HG03378 (cell line): ENCODE results near the gene SND1.

ENCODE experiments used
- ATAC-seq: cut with Tn5 transposase; IDR thresholded peaks from one replicate; pipeline ENCODE4 v1.9.1; 2021; ENCODE audit warnings: mild to moderate bottlenecking, moderate library complexity; ENCODE audit not compliant: unreplicated experiment

Gene SND1

DNA sequence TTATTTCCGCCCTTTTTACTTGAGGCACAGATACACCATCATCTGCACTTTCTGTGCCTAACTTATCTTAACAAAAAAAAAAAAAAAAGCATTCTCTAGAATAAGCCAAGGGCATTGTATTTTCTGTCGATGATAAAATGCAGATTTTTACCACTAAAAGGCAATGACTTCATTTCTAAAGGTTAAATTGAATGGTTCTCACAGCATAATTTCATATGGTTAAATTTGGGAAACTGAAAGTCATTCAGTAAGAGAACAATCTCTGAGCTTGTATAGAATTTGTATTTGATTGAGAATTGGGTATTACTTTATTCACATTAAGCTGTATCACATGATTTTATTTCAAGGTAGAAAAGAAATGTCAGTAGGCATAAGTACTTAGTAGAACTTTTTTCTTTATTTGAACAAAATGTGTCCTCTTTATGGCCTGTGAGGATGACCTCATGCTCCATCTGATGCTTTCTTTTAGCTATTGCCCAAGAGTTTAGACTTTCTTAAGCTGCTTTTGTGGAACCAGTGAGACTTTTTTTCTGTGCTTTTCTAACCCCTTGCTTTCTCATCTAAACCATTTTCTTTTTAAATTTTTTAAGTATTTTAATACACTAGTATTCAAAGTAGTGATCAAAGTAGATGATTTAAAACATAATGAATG lies 268.9 kb downstream of the SND1 start:
- no peak for ATAC-seq

DNA sequence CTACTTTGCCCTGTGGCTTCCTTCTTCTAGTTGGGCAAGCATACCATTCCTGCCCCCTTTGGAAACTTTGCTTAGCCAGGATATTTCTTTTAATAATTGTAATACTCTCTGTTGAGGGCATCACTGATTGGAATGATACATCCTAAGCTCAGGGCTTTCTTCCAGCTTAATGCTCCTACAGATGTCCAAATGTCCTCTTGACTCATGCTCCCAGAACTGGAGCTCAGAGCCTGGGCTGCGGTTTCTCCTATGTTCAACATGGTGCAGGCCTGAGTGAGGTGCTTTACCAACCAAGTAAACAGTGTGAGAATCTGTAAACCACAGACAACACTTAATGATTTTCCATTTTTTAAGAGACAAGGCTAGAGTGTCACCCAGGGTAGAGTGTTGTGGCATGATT lies 270.7 kb downstream of the SND1 start:
- ATAC-seq: no peak

DNA sequence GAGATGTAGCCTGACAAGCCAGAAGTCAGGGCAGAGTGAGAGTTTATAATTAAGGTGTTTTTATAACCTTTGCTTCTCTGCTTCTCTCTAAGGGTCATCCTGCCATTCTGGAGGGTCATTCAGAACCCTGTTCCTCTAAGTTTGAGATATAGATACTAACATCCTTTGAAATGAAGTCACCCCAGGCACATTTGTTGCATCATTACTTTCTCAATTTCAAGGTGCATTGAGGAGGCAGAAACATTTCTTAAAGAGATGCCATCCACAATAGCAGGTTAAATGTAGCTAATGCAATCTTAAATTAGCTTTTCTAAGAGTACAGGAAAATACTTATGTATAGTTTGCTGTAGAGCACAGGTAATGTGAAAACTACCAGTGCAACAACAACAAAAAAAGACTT lies 272.9 kb downstream of the SND1 start:
- ATAC-seq: no peak

DNA sequence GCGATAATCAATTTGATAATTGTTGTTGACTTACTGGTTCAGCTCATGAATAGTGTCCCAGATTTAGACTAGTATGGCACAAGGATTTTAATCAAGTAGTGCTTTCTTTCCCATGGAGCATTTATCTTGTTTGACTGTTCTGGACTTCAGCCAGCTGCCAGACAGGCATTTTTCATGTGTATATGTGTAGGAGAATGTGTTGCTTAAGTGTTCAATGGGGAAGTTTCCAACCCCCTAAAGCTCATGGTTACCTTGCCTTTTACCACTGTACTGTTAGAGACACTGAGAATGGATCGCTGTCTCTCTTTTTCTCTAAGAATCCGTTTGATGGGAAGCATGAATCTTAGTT lies 275.3 kb downstream of the SND1 start:
- no peak for ATAC-seq

DNA sequence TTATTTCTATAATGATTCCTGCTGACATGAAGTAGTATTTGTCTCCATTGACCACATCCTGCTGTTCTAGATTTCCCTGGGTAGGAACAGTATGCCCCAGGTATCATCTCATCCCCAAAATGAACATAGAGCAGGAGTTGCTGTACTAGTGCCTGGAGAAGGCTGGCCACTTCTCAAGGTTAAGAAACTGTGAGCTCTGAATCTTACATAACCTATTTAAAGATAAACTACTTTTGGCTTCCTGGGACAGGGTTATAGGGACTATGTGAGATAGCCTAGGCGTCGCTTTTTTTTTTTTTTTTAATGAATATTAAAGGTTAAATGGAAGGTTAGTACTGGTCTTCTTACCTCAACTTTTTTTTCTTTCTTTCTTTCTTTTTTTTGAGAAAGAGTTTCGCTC lies 276.2 kb downstream of the SND1 start:
- ATAC-seq: no peak

DNA sequence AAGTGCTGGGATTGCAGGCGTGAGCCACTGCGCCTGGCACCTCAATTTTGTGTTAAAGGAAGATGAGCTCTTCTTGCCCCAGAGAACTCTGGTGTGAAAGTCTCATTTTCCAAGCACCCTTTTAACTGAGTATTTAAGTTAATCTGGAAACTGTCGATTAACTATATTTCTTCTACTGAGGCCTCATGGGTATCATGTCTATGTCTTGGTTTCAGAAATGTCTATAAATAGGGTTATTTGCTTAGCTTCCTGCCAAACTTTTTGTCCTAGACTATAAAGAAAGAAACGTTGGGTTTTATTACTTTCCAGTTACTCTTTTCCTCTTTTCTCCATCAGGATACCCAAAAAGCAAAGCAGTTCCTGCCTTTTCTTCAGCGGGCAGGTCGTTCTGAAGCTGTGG lies 276.9 kb downstream of the SND1 start:
- ATAC-seq: peak; percentile 42

DNA sequence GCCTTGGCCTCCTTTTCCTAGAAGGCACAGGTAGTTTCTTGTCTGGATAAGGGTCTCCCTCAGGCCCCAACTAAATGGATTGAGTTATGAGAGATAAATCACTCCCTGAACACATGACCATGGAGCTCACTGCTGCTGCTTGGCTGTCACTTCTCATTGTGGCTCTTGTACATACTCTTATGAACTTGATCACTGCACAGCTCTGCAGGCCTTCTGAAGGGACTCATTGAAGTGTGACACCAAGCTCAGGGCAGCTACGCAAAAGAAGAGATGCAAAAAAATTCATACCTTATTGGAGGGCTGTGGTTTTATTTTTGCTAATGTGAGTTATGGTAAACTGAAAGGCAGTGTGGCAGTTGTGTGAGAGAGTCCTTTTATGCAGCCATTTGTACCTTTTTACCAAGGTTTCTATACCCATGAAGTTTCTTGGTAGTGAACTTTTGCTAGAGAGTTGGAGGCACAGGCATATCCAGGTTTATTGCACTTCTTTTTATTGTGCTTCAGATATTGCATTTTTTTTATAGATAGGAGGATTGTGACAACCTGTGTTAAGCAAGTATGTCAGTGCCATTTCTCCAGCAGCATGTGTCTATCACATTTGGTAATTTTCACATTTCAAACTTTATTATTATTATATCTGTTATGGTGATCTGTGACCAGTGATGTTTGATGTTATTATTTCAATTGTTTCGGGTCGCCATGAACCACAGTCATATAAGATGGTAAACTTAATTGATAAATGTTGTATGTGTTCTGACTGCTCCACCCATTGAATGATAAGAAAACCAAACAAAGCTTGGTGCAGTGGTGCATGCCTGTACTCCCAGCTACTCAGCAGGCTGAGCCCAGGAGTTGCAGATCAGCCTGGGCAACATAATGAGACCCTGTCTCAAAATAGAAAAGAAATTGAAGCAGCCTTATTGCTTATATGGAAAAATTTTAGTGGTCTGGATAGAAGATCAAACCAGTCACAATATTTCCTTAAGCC lies 278.6 kb downstream of the SND1 start:
- ATAC-seq: no peak

DNA sequence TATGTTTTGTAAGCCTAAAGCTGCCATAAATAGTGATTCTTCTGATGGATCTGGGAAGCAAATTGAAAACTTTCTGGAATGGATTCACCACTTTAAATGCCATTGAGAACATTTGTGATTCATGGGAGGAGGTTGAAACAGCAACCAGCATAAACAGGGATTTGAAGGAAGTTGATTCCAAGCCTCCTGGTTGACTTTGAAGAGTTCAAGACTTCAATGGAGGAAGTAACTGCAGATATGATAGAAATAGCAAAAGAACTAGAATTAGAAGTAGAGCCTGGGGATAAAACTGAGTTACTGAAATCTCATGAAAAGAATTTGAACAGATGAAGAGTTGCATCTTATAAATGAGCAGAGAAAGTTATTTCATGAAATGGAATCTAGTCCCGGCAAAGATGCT lies 280.1 kb downstream of the SND1 start:
- ATAC-seq: no peak

DNA sequence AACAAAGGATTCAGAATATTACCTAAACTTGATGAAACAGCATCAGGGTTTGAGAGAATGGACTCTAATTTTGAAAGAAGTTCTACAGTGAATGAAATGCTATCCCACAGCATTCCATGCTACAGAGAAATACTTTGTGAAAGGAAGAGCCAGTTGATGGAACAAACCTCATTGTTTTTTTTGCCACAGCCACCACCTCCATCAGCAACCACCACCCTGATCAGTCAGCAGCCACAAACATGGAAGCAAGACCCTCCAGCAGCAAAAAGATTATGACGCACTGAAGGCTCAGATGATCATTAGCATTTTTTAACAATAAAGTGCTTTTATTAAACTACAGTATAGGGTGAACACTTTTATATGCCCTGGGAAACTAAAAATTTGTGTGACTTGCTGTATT lies 280.5 kb downstream of the SND1 start:
- ATAC-seq: no peak

DNA sequence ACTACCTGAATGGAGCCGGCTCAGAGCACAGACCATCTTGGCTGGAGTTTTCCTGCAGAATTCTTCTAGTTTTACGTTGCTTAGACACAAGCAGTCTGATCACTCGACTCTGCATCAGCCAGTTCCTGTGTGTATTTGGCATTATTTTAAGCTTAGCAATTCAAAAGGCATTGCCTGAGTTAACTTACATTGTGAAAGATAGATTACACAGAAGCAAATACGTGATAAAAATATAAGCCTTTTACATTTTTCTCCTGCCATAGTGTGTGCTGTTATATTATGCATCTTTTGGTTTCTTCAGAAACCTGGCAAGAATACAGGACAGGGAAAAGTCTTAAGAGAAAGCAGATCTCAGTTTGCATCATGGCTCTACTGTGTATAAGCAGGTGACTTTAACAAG lies 281.2 kb downstream of the SND1 start:
- no peak for ATAC-seq

DNA sequence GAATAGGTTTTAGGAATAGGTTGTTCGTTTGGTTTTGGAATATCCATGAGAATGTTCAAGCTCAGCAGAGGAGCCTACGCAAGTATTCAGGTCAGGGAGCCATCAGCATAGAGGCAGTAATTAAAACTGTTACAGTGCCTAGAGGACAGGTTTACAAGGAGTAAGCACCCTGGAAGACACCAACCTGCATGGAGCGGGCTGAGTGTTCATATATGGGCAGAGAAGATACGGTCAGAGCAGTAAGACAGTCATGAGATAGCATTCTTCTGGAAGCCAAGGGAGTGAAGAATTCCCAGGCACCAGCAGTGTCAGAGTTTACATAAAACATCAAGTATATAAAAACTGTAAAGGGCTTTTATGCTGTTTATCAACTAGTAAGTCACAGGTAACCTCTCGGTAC lies 282.7 kb downstream of the SND1 start:
- no peak for ATAC-seq

DNA sequence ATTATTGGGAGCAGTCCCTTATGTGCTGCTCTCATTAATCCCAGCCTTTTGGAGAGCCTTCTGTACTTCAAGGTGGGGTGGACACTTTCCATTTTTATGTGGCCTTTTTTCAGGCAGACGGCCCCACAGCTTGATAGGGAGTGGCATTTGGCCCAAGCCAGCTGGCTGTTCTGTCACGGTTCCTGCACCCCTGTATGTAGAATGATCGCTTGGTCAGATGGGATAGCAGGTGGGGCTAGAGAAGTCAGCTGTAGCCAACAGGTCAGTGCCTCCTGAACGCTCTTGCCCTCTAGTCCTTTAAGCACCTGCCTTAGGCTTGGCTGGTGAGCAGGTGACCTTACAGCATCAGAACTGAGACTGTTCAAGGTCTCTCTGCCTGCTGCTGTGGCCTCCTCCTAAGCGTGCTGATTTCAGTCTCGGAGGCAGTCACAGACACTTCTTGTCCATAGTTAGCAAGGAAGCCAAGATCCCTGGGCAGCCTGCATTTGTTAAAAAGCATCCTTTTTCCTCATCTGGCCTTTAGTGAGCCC lies 283.9 kb downstream of the SND1 start:
- no peak for ATAC-seq

DNA sequence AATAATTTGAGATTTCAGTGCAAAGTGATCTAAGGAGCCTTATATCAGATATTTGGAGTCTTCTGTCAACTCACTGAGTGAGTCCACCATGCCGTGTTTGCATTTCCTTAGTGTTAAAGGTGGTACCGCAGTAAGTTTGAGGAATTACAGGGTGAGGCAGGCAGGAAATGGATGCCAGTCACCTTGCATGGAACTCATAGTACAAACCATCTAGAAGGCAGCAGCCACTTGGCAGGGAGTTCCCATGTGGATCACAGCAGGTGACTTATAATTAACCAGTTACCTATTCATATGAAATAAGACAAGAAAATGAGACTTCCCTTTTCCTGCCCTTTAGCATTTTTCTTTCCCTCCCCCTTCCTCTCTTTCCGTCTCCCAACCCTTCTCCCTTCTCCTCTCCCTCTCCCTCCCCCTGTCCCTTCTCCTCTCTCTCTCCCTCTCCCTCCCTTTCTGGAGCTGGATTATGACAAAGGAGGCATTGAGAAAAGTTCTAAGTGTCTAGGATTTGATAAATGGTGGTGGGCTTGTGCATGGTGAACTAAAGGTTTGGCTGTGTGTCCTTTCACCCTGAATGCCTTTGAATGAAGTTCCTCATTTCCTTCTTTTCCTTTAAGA lies 285.2 kb downstream of the SND1 start:
- ATAC-seq: no peak

DNA sequence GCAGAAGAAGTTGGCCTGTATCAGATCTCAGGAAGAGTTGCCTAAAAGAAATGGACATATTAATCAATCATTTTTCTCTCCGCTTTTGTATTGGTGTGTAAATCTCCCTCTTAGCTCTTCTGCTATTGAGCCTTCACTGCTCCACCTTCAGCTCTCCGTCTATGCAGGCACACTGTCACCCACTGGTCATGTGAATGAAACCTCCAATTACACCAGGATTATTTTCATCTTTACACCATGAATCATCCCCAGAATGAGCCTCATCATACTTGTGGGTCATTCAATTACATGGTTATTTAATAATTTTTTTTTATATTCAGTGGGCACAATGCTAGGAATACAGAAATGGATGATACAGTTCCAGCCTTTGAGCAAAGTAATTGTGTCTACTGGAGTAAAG lies 286.6 kb downstream of the SND1 start:
- ATAC-seq: no peak

DNA sequence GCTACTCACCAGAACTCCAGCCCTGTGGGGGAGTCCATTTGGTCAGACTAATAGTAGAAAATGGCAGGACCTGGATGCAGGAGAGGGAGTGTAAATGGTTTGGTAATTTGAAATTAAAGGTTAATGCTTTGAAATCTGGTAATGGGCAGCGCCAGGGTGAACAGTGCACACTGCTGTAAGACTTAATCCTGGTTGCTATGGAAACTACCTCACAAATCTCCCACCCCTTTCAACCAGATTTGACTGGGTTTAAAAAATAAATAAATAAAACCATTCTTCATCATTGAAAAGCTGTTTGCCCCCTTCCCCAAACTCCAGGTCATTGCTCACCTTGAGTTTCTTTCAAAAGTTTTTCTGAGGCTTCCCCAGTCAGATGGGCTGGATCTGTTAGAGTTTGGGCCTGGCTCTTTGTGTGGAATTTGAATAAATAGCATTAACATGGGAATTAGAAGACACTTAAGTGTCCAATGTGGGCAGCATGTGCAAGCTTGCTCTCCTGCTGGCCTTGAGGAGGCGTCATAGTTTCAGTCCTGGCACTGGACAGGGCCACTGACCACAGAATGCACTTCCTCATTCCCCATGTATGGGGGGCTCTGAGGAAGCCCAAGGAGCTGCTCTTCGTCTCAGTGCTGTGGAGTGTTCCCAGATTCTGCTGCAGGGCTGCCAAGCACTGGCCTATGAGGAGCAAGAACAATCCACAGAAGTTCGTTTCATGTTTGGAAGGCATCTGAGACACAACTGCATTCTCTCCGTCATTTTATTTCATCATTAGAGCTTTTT lies 288.6 kb downstream of the SND1 start:
- no peak for ATAC-seq

DNA sequence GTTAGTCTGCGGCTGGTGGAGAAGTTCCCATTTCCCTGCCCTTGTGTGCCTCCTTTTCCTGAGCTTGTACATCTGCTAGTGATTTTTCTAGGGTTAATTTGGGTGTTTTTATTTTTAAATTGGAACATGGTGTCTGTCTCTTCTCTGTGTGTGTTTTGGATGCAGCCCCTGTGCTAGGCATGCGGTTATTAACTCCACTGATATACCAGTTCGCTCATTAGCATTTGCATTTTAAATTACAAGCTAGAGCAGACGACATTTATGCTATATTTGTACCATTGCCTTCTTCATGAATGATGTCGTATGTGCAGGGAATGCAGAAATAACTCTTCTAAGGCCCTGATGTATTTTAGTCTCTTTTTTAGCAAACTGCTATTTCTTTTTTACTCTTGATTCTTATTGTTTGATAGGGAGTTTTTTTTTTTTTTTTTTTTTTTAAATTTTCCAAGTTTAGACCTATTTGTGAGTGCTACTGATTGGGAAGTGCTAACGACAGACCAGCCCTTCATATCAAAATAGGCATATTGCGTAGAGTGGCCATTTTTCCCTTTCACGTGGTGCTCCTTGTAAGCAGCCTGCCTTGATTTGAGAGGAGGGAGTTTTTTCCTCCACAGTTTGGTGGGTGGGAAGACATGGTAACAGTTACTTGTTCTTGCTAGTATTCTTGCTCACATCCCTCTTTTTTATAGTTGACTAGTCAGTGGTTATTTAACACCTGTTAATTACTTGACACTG lies 289.6 kb downstream of the SND1 start:
- no peak for ATAC-seq

DNA sequence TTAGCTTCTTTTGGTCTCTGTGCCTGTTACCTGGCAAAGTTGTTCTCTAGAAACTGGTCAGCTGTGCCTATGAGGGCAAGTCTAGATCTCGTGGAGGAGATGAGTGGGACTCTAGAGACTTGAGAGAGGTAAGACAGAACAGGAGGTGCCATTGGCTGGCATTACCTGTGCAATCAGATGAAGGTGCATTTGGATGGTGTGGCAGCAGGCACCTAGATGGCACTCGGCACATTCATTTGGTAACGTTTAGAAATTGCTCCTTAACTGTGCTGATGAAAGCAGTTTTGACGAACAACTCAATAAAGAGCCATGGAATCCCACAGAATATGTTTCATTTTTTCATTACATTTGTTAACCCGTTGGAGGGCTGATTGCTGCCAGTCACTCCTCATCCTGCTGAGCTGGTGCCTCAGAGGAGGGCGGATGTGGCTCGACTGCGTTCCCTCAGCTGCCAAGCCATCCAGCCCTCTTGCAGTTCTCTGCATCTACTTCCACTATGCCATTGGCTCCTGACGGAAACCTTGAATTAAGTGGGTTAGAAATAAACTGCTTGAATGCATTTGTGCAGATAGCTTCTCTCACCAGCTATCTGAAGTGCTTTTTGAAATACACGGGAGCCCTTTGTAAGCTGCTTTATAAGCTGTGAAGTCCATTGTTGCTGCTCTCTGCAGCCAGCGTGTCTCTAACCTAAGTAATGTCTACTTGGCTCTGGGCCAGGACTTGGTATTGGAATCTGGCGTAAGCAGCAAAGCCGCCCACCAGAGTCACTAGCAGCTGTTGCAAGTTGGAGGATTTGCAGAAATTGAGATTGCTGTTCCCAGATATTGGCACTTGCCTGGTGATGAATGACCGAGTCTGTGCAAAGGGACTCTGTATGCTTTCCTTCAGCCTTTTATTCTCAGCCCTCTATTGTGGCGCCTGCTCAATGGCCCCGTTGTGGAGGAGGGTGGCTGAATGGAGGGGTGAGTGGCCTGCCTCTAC lies 291.8 kb downstream of the SND1 start:
- no peak for ATAC-seq

DNA sequence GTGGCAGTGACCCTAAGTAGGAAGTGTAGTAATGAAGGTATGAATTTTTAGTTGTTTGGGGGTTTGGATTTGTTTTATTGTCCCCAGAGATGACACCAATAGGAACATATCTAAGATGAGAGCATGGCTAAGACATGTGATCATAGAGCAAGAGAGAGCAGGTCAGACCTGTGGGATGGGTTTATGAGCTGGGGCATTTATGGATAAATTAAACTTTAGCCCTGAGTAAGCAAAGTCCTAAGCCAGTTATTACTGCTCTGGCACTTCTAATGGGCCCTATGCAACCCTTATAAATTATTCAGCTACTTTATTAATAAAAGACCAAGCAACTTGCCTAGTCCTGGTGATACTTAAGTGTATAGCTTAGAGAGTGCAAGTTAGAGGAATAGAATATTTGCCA lies 294.1 kb downstream of the SND1 start:
- ATAC-seq: no peak

DNA sequence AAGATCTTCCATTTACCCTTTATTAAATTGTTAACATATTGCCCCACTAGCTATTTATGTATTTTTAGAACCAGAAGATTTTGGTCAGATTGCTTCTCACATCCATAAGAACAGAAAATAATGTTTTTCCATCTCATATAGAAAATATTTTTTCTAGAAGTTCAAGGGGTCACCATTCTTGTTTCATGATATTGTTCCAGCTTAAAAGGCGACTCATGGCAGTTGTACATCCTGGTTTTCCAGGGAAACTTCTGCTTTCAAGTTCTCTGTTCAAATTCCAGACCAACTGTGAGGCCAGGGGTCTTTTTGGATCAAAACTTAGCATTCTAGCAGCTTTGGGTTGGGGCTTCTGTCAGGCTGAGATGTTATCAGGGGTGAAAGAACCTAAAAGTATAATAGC lies 294.9 kb downstream of the SND1 start:
- no peak for ATAC-seq
